HUDEP-2 (cell line): ENCODE results near the gene MAN2A2.
"Not testable (repeated sequence)": the region's sequence is repeated elsewhere in the genome, so short reads cannot be mapped to it uniquely, and the experiment has no call there.

ENCODE experiments used
- DNase-seq, 76 experiments: peaks; one replicate each; lab custom pipeline; 2025; ENCODE audit not compliant: unreplicated experiment in 76 of 76; lab: John Stamatoyannopoulos, UW

The MAN2A2 gene

DNA sequence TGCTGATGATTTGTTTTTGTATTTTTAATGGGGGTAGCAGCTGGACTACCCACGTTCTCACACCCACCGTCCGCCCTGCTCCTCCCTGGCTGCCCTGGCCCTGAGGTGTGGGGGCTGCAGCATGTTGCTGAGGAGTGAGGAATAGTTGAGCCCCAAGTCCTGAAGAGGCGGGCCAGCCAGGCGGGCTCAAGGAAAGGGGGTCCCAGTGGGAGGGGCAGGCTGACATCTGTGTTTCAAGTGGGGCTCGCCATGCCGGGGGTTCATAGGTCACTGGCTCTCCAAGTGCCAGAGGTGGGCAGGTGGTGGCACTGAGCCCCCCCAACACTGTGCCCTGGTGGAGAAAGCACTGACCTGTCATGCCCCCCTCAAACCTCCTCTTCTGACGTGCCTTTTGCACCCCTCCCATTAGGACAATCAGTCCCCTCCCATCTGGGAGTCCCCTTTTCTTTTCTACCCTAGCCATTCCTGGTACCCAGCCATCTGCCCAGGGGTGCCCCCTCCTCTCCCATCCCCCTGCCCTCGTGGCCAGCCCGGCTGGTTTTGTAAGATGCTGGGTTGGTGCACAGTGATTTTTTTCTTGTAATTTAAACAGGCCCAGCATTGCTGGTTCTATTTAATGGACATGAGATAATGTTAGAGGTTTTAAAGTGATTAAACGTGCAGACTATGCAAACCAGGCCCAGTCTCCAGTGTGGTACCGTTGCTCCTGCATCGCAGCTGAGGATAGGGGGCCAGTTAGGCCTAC lies 20.1 kb upstream of the MAN2A2 start:
- no peak for DNase-seq

GRCh38 chr15:90883526-90883975 lies 19.6 kb upstream of the MAN2A2 start:
- peak in 3 of 76 experiments; percentile 12 to 18 (median 13) for DNase-seq

GRCh38 chr15:90883976-90884718 lies 19.0 kb upstream of the MAN2A2 start, which contains the start of gene FES:
FES (plus strand) TSS chr15:90884504; CDS start chr15:90885046, 542 bp downstream.
- peak in 3 of 76 experiments; percentile 14 to 41 (median 34) for DNase-seq

GRCh38 chr15:90884719-90885431 lies 18.2 kb upstream of the MAN2A2 start:
- peak in 4 of 76 experiments; percentile 10 to 36 (median 29) for DNase-seq

DNA sequence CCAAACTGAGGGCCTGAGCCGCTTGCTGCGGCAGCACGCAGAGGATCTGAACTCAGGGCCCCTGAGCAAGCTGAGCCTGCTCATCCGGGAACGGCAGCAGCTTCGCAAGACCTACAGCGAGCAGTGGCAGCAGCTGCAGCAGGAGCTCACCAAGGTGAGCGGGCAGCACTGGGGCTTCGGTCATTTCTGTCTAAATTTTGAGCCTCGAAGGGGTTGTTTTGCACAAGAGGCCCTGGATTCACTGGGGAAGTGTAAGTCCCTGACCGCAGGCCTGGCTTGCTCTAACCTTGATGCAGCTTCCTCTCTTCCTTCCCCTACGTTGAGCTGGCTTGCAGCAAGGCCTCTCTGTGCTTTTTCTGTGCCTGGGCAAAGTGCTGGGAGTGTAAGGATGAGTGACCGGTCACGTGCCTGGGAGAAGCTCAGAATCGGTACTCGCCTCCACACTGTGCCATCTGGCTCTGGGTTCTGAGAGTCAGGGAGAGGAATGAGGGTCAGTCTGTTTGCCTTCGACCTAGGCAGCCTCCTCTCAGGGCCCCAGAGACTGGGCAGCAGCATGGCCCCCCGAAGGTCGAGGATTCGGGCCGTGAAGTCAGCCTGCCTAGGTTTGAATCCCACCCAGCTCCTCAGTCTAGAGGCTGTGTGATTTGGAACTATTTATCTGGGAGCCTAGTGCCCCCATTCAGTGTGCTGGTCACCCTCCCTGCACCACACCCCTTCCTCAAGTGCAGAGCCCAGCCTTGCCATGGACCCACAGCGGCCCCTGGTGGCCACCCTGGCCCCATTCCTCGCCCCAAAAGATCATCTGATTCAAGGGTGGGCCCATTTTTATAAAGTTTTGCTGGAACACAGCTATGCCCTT lies 17.4 kb upstream of the MAN2A2 start:
- DNase-seq, result peak in 70 of 76 experiments; percentile 6 to 85 (median 63)

- no peak for DNase-seq
These were observed 16.8 kb upstream of the MAN2A2 start for GRCh38 chr15:90886291-90886614.

- no peak for DNase-seq
These were observed 16.0 kb upstream of the MAN2A2 start for GRCh38 chr15:90887037-90887481.

- no peak for DNase-seq
These were observed 13.8 kb upstream of the MAN2A2 start for GRCh38 chr15:90889313-90889730.

GRCh38 chr15:90889736-90890456 lies 13.2 kb upstream of the MAN2A2 start:
- no peak for DNase-seq

DNA sequence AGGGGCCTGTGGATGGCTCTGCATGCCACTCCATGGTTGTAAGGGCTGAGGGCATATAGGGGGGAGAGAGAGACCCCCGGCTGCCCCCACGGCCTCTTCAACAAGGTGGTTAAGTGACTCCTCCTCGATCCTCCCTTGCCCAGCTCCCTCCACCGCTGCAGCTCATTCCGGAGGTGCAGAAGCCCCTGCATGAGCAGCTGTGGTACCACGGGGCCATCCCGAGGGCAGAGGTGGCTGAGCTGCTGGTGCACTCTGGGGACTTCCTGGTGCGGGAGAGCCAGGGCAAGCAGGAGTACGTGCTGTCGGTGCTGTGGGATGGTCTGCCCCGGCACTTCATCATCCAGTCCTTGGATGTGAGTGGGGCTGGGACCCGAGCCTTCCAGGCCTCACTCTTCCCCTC lies 12.3 kb upstream of the MAN2A2 start:
- no peak for DNase-seq

DNA sequence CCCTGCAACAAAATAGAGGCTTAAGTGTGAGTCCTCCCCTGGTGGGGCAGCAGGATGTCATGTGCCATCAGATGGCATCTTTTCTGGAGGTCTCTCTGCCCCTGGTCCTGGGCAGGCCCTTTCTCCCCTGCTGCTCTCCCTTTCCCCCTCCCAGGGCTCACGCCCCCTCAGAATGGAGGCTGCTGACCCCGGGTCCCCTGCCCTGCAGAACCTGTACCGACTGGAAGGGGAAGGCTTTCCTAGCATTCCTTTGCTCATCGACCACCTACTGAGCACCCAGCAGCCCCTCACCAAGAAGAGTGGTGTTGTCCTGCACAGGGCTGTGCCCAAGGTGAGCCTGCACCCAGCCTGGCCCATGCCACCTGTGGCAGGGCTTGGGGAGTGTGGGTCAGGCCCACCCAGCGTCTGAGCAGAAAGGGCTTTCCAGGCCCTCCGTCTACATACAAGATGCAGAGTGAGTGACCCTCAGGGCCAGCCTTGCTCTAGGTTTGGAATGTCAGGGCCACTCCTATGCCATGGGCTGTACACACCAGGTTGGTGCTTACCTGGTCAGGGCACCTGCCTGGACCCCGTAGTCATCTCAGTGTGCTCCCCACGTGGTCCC lies 11.7 kb upstream of the MAN2A2 start:
- no peak for DNase-seq

GRCh38 chr15:90892023-90892422 lies 11.1 kb upstream of the MAN2A2 start:
- DNase-seq, result no peak

- DNase-seq, result no peak
These were observed 10.5 kb upstream of the MAN2A2 start for GRCh38 chr15:90892498-90893174.

- DNase-seq, result no peak
These were observed 9.7 kb upstream of the MAN2A2 start for GRCh38 chr15:90893175-90894090.

GRCh38 chr15:90895571-90896117 lies 7.5 kb upstream of the MAN2A2 start:
- DNase-seq, result peak in 30 of 76 experiments; percentile 3 to 46 (median 16)

- DNase-seq, result not testable (repeated sequence)
These were observed 5.9 kb upstream of the MAN2A2 start for GRCh38 chr15:90897131-90897655.
